Psoas muscle (tissue), 8 donors: ENCODE results near the gene ICAM1. TPM values are rescaled to one million over a fixed set of nuclear protein-coding genes. Genes with fewer than 3 reads are reported as not detected.
A peak's percentile ranks its signal among the peaks of the same experiment; 100 is the strongest.

Source experiments
- ATAC-seq, 4 donors: fragments of 200-7000 bp; cut with Tn5 transposase; one replicate each; pipeline ENCODE4 v1.9.1; 2020; ENCODE audit warnings: moderate library complexity in 3 of 4, mild to moderate bottlenecking in 2 of 4
- DNase-seq, 2 donors: peaks; one replicate each; pipeline ENCODE4 v3.0.0-alpha.2; 2020
- H3K27ac ChIP-seq: fragments of 200-600 bp; one replicate; pipeline ENCODE4 v1.8.0; 2022
- H3K27me3 ChIP-seq, 3 donors: fragments of 200-600 bp in 1 of 3; one replicate each; pipeline versions ENCODE4 v1.6.1 to v1.8.0; 2013 to 2022; ENCODE audit warnings: low read length in 2 of 3, mild to moderate bottlenecking in 2 of 3, moderate library complexity in 1 of 3; ENCODE audit not compliant: insufficient read depth in 3 of 3
- H3K36me3 ChIP-seq, 2 donors: fragments of 200-600 bp in 1 of 2; one replicate each; pipeline versions ENCODE4 v1.6.1 to v1.8.0; 2013 to 2022; ENCODE audit warnings: low read depth in 1 of 2, mild to moderate bottlenecking in 1 of 2, moderate library complexity in 1 of 2; ENCODE audit not compliant: insufficient read depth in 1 of 2
- H3K4me1 ChIP-seq: fragments of 200-600 bp; one replicate; pipeline ENCODE4 v1.8.0; 2022
- H3K4me3 ChIP-seq: fragments of 200-600 bp; one replicate; pipeline ENCODE4 v1.8.0; 2022; ENCODE audit warnings: mild to moderate bottlenecking
- H3K9me3 ChIP-seq: fragments of 200-600 bp; one replicate; pipeline ENCODE4 v1.8.0; 2022
- WGBS, 3 donors: extraction: QIAGEN DNeasy Blood & Tissue Kit; methylation state at CpG; one replicate each; pipeline versions ENCODE4 v1.1.6 to v1.1.7; 2013; 5-methylcytosine and 5-hydroxymethylcytosine counted together
- intact Hi-C, 2 donors: fragments of 100-400 bp; cut with DNase I; formaldehyde crosslinking; loops; one replicate each; pipeline versions ENCODE4 v1.11.0 to v1.14.2; 2022
- polyA plus RNA-seq, 3 donors: library from polyadenylated mRNA; stranded (reverse); fragments of 200-250 nt; gene quantifications; one replicate each; pipeline ENCODE4 v1.2.3, GENCODE V29; 2013
- total RNA-seq, 4 donors: library from RNA; stranded (reverse); fragmentation: NEBNext Ultra II Directional in 2 of 4; extraction: Animal tissue kit (Norgen Biotek cat#: 25700) in 2 of 4; gene quantifications; one replicate each; pipeline versions ENCODE4 v1.2.1 to v1.2.4, GENCODE V29; 2021 to 2023
- TF ChIP-seq, protein P1 (sequence below): fragments of 200-600 bp; IDR thresholded peaks from one replicate; pipeline ENCODE4 v1.8.0; 2022; ENCODE audit warnings: antibody characterized with exemption
- donor health status: healthy with polysubstance abuse.
- donor health status: DM: no; HTN: no; CAD: no; lungs with moderate emphysema.
- donor health status: Bipolar disorder and iron deficiency.
- donor health status: healthy.
- donor health status: DM: yes; HTN: yes; CAD: no.
- donor health status: DM: no; HTN: no; CAD: no.
- donor health status: DM: no; HTN: no; CAD: no.
- donor health status: DM: yes; HTN: yes; CAD: no.

Gene ICAM1
- total and polyA plus RNA-seq, 7 donors = 2.7 to 8.0 (median 6.5) TPM

GRCh38 chr19:10252707-10253106 is 18.2 kb upstream of the ICAM1 start:
- peaks cover 2 to 44% of the 10 kb centered on the region in 2 donors for H3K36me3 ChIP-seq
- H3K27ac ChIP-seq = peak overlapping the region; percentile 89
- H3K4me1 ChIP-seq = peaks cover 4% of the 10 kb centered on the region
- peak overlapping the region; percentile 93 for H3K4me3 ChIP-seq
- no peak for ATAC-seq
- DNase-seq = no peak
- no peaks in the 10 kb centered on the region for H3K27me3 ChIP-seq
- H3K9me3 ChIP-seq = no peaks in the 10 kb centered on the region
- intact Hi-C loops = loop anchor here in 1 of 2 donors (5.0 kb wide), 2 partner anchors 135 to 320 kb away; partner anchors contain the start of gene EIF3G
- TF ChIP-seq, protein P1, sequence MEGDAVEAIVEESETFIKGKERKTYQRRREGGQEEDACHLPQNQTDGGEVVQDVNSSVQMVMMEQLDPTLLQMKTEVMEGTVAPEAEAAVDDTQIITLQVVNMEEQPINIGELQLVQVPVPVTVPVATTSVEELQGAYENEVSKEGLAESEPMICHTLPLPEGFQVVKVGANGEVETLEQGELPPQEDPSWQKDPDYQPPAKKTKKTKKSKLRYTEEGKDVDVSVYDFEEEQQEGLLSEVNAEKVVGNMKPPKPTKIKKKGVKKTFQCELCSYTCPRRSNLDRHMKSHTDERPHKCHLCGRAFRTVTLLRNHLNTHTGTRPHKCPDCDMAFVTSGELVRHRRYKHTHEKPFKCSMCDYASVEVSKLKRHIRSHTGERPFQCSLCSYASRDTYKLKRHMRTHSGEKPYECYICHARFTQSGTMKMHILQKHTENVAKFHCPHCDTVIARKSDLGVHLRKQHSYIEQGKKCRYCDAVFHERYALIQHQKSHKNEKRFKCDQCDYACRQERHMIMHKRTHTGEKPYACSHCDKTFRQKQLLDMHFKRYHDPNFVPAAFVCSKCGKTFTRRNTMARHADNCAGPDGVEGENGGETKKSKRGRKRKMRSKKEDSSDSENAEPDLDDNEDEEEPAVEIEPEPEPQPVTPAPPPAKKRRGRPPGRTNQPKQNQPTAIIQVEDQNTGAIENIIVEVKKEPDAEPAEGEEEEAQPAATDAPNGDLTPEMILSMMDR = no peak
- WGBS, 3 donors = 21 to 23% (median 22%) methylated on average over 8 of the region's 8 CpGs

DNA sequence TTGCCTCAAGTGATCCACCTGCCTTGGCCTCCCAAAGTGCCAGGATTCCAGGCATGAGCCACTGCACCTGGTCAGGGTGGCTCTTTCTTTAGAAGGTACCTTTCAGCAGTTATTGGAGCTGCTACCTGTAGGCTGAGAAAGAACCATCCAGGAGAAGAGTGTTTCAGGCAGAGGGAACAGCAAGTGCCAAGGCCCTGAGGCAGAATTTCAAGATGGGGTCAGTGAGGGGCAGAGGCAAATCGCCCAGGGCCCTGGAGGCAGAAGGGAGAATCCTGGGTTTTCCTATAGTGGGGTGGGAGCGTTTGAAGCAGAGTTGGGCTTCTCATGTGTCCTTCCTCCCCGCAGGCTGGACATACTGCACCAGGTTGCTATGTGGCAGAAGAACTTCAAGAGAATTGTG is 16.7 kb upstream of the ICAM1 start:
- Histone ChIP-seq H3K9me3 (no peaks in the 10 kb centered on the region), H3K27ac (no peak overlapping the region), H3K4me1 (peaks cover 4% of the 10 kb centered on the region), H3K27me3 (no peaks in the 10 kb centered on the region), H3K36me3 (peaks cover 2 to 56% of the 10 kb centered on the region in 2 donors), H3K4me3 (no peak overlapping the region)
- intact Hi-C loops = loop anchor here in 1 of 2 donors (5.0 kb wide), 2 partner anchors 137 to 322 kb away; partner anchors contain the start of gene EIF3G
- DNase-seq (no peak), ATAC-seq (no peak)
- TF ChIP-seq, protein P1 = no peak
- 94 to 100% (median 94%) methylated on average over 3 of the region's 3 CpGs for WGBS, 3 donors

GRCh38 chr19:10255358-10255757 is 15.6 kb upstream of the ICAM1 start:
- intact Hi-C loops = no loop called here
- Histone ChIP-seq H3K4me1 (peaks cover 4% of the 10 kb centered on the region), H3K27ac (no peak overlapping the region), H3K9me3 (no peaks in the 10 kb centered on the region), H3K4me3 (no peak overlapping the region), H3K36me3 (peaks cover 2 to 66% of the 10 kb centered on the region in 2 donors), H3K27me3 (no peaks in the 10 kb centered on the region)
- DNase-seq = no peak
- WGBS, 3 donors = 84 to 95% (median 88%) methylated on average over 2 of the region's 2 CpGs
- TF ChIP-seq, protein P1 = no peak
- ATAC-seq = no peak

- no peak overlapping the region for H3K27ac ChIP-seq
- WGBS, 3 donors = 64 to 78% (median 65%) methylated on average over 16 to 18 of the region's 18 CpGs
- peaks cover 2 to 66% of the 10 kb centered on the region in 2 donors for H3K36me3 ChIP-seq
- H3K4me1 ChIP-seq = peaks cover 4% of the 10 kb centered on the region
- DNase-seq (no peak), ATAC-seq (no peak)
- H3K9me3 ChIP-seq = no peaks in the 10 kb centered on the region
- no peak overlapping the region for H3K4me3 ChIP-seq
- H3K27me3 ChIP-seq = no peaks in the 10 kb centered on the region
- intact Hi-C loops = no loop called here
- TF ChIP-seq, protein P1 = no peak
Observed at GRCh38 chr19:10256551-10256950, 14.4 kb upstream of the ICAM1 start.
